ENCODE measurements around the gene DIAPH2.

The DIAPH2 gene

DNA sequence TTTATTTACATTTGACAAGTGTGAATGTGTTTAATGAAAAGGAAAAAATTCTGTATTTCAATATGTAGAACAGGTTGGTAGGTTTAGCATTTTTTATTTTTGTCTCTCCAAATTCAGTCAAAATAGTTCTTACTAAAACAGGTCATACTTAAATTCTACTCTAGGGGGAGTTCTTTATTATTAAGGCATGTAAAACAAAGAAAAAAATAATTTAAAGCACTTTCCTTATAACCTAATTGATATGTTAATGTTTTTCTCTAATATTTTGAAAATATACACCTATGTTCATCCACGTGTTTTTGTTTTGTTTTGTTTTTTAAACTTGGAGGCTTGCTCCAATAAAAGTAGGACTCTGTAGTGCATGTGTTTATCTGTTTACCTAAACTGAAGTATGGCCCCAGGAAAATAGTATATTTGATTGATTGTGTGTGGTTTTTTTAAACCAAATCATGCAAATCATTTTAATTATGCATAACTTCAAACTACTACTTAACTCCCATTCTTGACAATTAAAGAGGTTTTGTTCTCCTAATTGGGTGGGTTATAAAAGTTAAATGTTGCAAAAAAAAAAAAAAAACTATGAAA, 761.7 kb downstream of the DIAPH2 start:
- DNase-seq = no peak
- H3K27me3 ChIP-seq = no peaks in the 10 kb centered on the region

DNA sequence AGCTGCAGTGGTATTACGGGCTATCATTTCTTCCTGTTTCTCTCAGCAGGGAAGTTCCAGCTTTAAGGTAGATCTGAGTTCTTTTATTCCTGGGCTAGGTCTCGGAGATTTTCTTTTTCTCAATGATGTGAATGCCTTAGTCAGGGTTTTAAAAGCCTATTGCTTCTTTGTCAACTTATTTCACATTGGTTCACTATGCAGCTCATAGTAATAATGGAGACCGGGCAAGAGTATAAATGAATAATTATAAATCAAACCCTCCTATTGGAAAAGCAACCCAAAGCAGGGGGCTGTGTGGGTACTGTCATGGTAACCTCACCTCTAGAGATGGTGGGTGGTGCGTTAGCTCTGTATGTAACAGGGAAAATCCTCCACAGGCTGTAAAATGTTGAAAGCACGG, 762.7 kb downstream of the DIAPH2 start:
- TF ChIP-seq, protein P1, sequence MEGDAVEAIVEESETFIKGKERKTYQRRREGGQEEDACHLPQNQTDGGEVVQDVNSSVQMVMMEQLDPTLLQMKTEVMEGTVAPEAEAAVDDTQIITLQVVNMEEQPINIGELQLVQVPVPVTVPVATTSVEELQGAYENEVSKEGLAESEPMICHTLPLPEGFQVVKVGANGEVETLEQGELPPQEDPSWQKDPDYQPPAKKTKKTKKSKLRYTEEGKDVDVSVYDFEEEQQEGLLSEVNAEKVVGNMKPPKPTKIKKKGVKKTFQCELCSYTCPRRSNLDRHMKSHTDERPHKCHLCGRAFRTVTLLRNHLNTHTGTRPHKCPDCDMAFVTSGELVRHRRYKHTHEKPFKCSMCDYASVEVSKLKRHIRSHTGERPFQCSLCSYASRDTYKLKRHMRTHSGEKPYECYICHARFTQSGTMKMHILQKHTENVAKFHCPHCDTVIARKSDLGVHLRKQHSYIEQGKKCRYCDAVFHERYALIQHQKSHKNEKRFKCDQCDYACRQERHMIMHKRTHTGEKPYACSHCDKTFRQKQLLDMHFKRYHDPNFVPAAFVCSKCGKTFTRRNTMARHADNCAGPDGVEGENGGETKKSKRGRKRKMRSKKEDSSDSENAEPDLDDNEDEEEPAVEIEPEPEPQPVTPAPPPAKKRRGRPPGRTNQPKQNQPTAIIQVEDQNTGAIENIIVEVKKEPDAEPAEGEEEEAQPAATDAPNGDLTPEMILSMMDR (IDR thresholded peaks at IDR 0.05) = no peak
- H3K27me3 ChIP-seq = no peaks in the 10 kb centered on the region
- H3K4me1 ChIP-seq = no peaks in the 10 kb centered on the region
- H3K4me3 ChIP-seq = no peak overlapping the region
- no peaks in the 10 kb centered on the region for H3K36me3 ChIP-seq
- no peak overlapping the region for H3K27ac ChIP-seq
- no peaks in the 10 kb centered on the region for H3K9me3 ChIP-seq
- no peak for DNase-seq
- intact Hi-C loops (cut with DNase I; ENCODE audit: low total_unique reads) = no loop called here

More for the DNA sequence above, 761.7 kb downstream of the DIAPH2 start:
- TF ChIP-seq, protein P1 (IDR thresholded peaks at IDR 0.05) = no peak
- Histone ChIP-seq H3K4me1 (no peaks in the 10 kb centered on the region), H3K27ac (no peak overlapping the region), H3K36me3 (no peaks in the 10 kb centered on the region), H3K9me3 (no peaks in the 10 kb centered on the region), H3K4me3 (no peak overlapping the region)
- intact Hi-C loops (cut with DNase I; ENCODE audit: low total_unique reads) = no loop called here

DNA sequence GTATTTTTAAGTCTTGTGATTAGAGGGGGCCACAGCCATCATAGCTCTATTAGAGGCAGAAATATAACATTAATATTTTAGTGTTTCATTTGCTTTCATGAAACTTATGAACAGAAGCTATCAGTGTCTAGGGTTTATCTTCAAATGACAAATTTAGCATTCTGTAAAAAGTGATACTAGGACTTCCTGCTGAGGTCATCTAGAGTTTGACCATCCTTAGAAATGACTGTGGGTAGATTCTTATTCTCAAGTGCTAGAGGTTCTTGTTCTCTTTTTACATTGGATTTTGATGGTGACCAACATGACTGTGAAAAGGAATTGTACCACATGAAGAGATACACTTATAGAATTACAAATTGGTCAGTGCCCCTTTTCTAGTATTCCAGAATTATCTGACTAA, 767.6 kb downstream of the DIAPH2 start:
- H3K4me1 ChIP-seq = no peaks in the 10 kb centered on the region
- H3K9me3 ChIP-seq = no peaks in the 10 kb centered on the region
- TF ChIP-seq, protein P1 (IDR thresholded peaks at IDR 0.05) = no peak
- no peaks in the 10 kb centered on the region for H3K36me3 ChIP-seq
- intact Hi-C loops (cut with DNase I; ENCODE audit: low total_unique reads) = no loop called here
- no peak for DNase-seq
- H3K4me3 ChIP-seq = no peak overlapping the region
- H3K27me3 ChIP-seq = no peaks in the 10 kb centered on the region
- no peak overlapping the region for H3K27ac ChIP-seq

DNA sequence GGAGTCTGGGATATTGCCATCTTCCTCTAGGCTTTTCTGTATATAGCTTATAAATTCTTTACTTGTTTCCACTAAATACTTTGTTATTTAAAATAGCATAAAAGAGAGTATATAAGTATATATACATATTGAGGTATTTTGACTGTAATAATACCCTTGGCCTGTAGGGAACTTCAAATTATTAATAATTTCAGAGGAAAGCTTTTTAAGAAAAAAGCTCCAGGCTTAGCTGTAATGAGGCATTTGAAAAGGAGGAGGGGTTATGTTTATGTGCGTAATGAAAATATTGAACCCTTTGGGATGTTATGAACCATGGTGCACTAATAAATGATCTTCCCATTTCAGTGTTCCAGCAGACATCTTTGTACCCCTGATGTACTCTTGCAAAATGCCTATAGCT, 777.1 kb downstream of the DIAPH2 start:
- intact Hi-C loops (cut with DNase I; ENCODE audit: low total_unique reads) = no loop called here
- Histone ChIP-seq H3K27ac (no peak overlapping the region), H3K4me1 (no peaks in the 10 kb centered on the region), H3K4me3 (no peak overlapping the region), H3K27me3 (no peaks in the 10 kb centered on the region), H3K36me3 (no peaks in the 10 kb centered on the region), H3K9me3 (no peaks in the 10 kb centered on the region)
- DNase-seq = no peak
- TF ChIP-seq, protein P1 (IDR thresholded peaks at IDR 0.05) = no peak

DNA sequence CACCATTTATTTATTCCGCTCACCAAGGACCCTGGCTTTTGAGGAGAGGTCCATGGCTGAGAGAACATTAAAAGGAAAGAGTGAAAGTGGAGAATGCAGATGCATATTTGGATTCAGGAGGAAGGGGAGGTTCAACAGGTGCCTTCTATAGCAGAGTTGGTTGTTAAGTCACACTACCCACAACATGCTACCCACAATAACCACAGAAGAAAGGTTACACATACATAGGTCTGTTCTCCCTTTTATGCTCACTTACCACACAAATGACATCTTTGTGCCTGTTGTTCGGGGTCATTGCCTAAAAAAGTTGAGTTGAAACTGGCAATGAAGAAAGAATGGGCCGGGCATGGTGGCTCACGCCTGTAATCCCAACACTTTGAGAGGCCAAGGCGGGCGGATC, 786.4 kb downstream of the DIAPH2 start:
- Histone ChIP-seq H3K36me3 (no peaks in the 10 kb centered on the region), H3K27ac (no peak overlapping the region), H3K9me3 (no peaks in the 10 kb centered on the region), H3K4me3 (no peak overlapping the region), H3K27me3 (no peaks in the 10 kb centered on the region), H3K4me1 (no peaks in the 10 kb centered on the region)
- TF ChIP-seq, protein P1 (IDR thresholded peaks at IDR 0.05) = no peak
- DNase-seq = no peak
- intact Hi-C loops (cut with DNase I; ENCODE audit: low total_unique reads) = no loop called here

DNA sequence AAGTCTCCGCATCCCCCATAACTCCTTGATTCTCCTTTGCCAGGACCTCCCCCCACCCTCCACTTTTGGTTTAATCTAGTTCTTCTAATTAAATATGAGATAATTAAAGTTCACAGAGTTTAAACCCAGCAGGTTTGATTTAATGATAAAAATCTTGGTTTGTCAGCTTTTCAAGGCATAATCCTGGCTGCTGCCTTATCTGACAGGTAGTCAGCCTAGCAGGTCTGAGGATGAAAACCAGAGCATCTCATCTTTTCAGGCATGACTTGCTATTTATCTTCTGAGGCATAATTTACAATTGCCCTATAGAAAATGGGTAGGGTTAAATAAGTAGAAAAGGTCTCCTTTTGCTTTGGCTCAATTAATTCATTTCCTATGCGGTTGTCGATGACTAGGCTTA, 790.3 kb downstream of the DIAPH2 start:
- no peak overlapping the region for H3K4me3 ChIP-seq
- TF ChIP-seq, protein P1 (IDR thresholded peaks at IDR 0.05) = no peak
- no peaks in the 10 kb centered on the region for H3K27me3 ChIP-seq
- H3K9me3 ChIP-seq = no peaks in the 10 kb centered on the region
- H3K4me1 ChIP-seq = no peaks in the 10 kb centered on the region
- H3K27ac ChIP-seq = no peak overlapping the region
- intact Hi-C loops (cut with DNase I; ENCODE audit: low total_unique reads) = no loop called here
- H3K36me3 ChIP-seq = no peaks in the 10 kb centered on the region
- no peak for DNase-seq
